Uterus (tissue), 2 donors: ENCODE data around the gene SDK2.
"Not testable (repeated sequence)": the region's sequence is repeated elsewhere in the genome, so short reads cannot be mapped to it uniquely, and the experiment has no call there.

Experiments used
- POLR2A ChIP-seq, 2 donors: fragments of 450-650 bp; IDR thresholded peaks; one replicate each; pipeline ENCODE4 v1.6.1; 2016; ENCODE audit warnings: antibody characterized with exemption in 2 of 2, mild to moderate bottlenecking in 1 of 2, moderate library complexity in 1 of 2
- TF ChIP-seq, protein P1 (sequence below), 4 experiments: fragments of 200-600 bp in 2 of 4; fragments of 450-650 bp in 2 of 4; sonication (generic) in 2 of 4; IDR thresholded peaks; one replicate each; pipeline ENCODE4 v1.5.1; 2016 to 2019; ENCODE audit warnings: antibody characterized with exemption in 4 of 4, mild to moderate bottlenecking in 2 of 4, moderate library complexity in 1 of 4

DNA sequence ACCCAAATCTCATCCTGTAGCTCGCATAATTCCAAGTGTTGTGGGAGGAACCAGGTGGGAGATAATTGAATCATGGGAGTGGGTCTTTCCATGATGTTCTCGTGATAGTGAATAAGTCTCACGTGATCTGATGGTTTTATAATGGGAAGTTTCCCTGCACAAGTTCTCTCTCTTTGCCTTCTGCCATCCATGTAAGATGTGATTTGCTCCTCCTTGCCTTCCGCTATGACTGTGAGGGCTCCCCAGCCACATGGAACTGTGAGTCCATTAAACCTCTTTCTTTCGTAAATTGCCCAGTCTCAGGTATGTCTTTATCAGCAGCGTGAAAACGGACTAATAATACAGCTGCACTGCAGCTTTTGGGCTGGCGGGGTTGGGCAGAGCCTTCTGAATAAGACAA lies 171.5 kb downstream of the SDK2 start:
- not testable (repeated sequence) for TF ChIP-seq POLR2A (IDR thresholded peaks at IDR 0.05)
- TF ChIP-seq, protein P1, sequence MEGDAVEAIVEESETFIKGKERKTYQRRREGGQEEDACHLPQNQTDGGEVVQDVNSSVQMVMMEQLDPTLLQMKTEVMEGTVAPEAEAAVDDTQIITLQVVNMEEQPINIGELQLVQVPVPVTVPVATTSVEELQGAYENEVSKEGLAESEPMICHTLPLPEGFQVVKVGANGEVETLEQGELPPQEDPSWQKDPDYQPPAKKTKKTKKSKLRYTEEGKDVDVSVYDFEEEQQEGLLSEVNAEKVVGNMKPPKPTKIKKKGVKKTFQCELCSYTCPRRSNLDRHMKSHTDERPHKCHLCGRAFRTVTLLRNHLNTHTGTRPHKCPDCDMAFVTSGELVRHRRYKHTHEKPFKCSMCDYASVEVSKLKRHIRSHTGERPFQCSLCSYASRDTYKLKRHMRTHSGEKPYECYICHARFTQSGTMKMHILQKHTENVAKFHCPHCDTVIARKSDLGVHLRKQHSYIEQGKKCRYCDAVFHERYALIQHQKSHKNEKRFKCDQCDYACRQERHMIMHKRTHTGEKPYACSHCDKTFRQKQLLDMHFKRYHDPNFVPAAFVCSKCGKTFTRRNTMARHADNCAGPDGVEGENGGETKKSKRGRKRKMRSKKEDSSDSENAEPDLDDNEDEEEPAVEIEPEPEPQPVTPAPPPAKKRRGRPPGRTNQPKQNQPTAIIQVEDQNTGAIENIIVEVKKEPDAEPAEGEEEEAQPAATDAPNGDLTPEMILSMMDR (IDR thresholded peaks at IDR 0.05): not testable (repeated sequence)
